T-helper 9 cell (primary cell): ENCODE data around the gene FCF1.
"Not testable (repeated sequence)": the region's sequence is repeated elsewhere in the genome, so short reads cannot be mapped to it uniquely, and the experiment has no call there.

Experiments used
- DNase-seq: peaks from one replicate; pipeline ENCODE4 v3.0.0-alpha.2; 2020

The FCF1 gene

DNA sequence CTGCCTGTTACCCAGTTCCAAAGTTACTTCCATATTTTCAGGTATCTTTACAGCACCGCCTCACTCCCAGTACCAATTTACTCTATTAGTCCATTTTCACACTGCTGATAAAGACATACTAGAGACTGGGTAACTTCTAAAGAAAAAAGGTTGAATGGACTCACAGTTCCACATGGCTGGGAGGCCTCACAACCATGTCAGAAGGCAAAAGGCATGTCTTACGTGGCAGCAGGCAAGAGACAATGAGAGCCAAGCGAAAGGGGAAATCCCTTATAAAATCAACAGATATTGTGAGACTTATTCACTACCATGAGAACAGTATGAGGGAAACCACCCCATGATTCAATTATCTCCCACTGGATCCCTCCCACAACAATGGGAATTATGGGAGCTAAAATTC, 9.9 kb upstream of the FCF1 start:
- DNase-seq = no peak

DNA sequence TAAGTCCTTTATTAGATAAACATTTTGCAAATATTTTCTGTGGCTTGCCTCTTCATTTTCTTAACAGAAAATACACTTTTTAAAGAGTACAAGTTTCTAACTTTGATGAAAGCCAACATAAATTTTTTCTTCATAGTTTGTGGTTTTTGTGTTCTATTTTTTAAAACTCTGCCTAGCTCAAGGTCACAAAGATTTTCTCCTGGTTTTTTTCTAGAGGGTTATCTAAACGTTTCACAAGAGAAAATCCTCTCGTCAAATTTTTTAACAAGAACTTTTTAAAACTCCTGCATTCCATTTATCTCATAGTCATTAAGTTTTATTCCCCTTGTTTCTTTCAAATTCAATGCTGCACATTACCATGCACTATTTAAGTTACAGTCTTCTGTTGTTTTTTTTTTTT, 8.3 kb upstream of the FCF1 start:
- DNase-seq = no peak

- DNase-seq = no peak
These were observed 7.1 kb upstream of the FCF1 start for GRCh38 chr14:74705613-74706500.

GRCh38 chr14:74710480-74710879, 2.5 kb upstream of the FCF1 start:
- DNase-seq = no peak

GRCh38 chr14:74711651-74712050, 1.3 kb upstream of the FCF1 start:
- DNase-seq = no peak

- no peak for DNase-seq
These were observed 421 bp downstream of the FCF1 start for GRCh38 chr14:74713395-74713735.

GRCh38 chr14:74720526-74720925, 7.6 kb downstream of the FCF1 start:
- no peak for DNase-seq

GRCh38 chr14:74723134-74723533, 10.2 kb downstream of the FCF1 start:
- no peak for DNase-seq

DNA sequence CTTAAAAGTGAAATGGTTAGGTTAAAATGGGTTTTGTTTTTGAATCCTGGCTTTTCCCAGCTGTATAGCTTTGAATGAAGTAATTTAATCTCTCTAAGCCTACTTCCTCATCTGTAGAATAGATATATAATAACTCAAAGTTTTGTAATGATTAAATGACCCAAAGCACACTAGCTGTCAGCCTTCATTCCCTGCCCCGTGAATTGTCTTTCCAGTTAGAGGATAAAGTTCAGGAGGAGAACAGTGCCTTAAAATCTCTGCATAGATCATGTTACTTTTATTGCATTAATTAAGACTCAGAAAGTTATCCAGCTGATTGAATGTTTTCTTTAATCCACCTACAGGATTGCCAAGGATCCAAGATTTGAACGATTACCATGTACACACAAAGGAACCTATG, 19.4 kb downstream of the FCF1 start:
- DNase-seq = no peak

GRCh38 chr14:74733221-74733620, 20.3 kb downstream of the FCF1 start:
- DNase-seq = no peak

GRCh38 chr14:74735125-74735524, 22.2 kb downstream of the FCF1 start:
- no peak for DNase-seq

- DNase-seq = no peak
These were observed 24.9 kb downstream of the FCF1 start for GRCh38 chr14:74737753-74738325.

- no peak for DNase-seq
These were observed 26.5 kb downstream of the FCF1 start for GRCh38 chr14:74739293-74740030.

DNA sequence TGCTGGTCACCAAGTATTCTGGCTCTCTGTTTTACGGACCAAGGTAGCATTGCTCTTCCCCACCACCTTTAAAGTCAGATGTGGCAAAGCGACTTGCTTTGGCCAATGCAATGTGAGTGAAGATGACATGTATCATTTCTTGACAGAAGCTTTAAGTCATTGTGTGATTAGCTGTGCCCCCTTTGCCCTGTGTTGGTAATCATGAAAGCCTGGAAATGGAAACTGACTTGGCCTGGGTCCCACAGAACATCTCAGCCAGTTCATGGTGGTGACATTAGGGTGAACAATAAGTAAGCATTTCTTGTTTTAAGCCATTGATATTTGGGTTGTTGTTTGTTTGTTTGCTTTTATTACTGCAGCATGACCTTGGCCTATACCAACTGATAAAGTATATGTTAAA, 34.3 kb downstream of the FCF1 start:
- DNase-seq = no peak

- DNase-seq = no peak
These were observed 41.2 kb downstream of the FCF1 start for GRCh38 chr14:74754157-74754556.

DNA sequence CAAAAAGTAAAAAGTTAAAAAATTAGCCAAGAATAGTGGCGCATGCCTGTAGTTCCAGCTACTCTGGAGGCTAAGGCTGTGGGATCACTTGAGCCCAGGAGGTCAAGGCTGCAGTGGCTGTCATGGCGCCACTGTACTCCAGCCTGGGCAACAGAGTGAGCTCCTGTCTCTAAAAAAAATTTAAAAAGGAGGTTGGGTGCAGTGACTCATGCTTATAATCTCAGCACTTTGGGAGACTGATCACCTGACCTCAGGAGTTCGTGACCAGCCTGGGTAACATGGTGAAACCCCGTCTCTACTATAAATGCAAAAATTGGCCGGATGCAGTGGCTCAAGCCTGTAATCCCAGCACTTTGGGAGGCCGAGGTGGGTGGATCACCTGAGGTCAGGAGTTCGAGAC, 42.0 kb downstream of the FCF1 start:
- no peak for DNase-seq

DNA sequence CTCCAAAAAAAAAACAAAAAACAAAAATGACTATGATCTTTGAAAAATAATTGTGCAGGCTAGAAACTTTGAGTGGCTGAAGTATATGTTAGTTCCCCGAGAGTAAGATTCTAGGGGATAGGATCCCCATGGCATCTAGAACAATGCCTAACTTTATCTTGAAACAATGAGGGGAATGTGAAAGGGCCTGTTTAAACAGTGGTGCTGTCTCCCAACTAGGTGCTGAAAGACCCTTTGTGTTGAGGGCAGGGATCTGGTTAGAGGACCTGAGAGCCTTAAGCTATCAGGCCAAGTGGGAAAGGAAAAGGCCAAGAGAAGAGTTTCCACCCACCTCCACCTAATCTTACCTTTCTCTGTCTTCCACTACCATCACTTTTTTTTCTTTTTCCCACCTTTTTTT, 43.4 kb downstream of the FCF1 start:
- no peak for DNase-seq

DNA sequence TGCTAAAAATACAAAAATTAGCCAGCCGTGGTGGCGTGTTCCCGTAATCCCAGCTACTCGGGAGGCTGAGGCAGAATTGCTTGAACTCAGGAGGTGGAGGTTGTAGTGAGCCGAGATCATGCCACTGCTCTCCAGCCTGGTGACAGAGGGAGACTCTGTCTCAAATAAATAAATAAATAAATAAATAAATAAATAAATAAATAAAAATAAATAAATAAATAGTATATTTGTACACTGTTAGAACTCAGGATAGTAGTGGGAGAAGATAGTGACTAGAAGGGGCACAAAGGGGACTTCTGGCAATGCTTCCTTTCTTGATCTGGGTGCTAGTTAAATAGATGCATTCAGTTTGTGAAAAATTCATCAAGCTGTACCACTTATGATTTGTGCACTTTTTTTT, 45.6 kb downstream of the FCF1 start:
- DNase-seq = not testable (repeated sequence)

DNA sequence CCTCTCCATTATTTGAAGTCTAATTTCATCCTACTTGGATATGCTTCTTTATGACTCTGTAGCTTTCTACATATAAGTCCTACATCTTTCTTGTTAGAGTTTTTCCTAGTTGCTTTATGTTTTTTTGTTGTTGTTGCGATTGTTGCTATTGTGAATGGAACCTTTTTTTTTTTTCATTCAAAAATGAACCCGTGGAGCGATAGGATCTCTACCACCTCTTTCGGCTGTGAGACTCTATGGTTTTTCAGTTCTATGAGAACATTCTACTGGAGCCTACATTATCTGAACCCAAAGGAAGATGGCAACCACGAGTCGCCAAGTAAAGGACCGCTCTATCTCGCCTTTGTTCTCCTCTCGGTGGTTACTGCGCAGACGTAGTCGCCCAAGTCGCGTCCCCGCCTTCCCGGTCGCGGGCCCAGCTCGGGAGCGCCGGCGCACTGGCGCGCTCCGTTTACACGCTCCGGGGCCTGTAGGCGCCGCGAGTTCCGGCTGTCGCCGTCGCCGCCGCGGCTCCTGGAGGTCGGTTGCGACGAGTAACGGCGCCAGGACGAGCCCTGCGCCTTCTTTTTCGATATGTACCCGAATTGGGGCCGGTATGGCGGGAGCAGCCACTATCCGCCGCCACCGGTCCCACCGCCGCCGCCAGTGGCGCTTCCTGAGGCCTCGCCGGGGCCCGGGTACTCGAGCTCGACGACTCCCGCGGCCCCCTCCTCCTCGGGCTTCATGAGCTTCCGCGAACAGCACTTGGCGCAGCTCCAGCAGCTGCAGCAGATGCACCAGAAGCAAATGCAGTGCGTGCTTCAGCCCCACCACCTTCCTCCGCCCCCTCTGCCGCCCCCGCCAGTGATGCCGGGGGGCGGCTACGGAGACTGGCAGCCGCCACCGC, 50.2 kb downstream of the FCF1 start, which contains the start of gene YLPM1:
Gene YLPM1, plus strand, starts transcription at position 400 of the 886 bp plus-strand sequence. Its CDS starts 174 bp downstream, at position 574.
- DNase-seq = peak; percentile 81

GRCh38 chr14:74763803-74764531, 51.0 kb downstream of the FCF1 start:
- no peak for DNase-seq

DNA sequence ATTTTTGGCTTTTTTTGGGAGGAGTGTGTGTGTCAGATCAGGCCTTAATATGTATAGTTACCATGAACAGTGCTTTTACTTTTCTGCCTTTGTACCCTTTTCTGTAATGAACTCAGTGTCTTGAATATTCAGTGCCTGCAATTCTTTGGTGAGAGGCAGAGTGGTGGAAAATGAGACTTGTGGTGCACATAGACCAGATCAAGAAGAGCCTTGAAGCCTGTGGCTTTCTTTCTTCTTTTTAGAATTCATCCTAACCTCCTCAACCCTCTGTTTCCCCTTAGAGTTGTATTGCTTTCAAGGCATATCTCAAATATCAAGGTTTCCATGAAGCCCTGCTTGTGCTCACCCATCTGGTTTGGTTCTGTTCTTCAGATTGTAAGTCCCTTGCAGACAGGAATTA, 52.8 kb downstream of the FCF1 start:
- no peak for DNase-seq

DNA sequence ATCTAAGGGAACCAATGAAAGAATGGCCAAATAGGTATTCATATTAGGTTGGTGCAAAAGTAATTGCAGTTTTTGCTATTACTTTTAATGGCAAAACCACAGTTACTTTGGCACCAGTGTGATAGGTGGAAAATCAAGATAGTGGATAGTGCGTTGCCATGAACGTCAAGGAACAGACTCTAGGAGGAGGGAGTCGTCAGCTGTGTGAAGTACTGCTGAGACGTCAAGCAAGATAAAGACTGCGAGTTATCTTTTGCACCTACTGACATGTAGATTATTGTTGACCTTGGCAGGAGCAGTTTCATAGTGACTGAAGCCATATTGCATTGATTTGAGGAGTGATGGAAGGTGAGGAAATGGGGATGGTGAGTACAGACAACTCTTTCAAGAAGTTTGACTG, 58.5 kb downstream of the FCF1 start:
- DNase-seq = no peak
